Hippocampal formation (tissue), 2 donors: ENCODE measurements around the gene RUSC2.
A peak's percentile ranks its signal among the peaks of the same experiment; 100 is the strongest.
"Not testable (repeated sequence)": the region's sequence is repeated elsewhere in the genome, so short reads cannot be mapped to it uniquely, and the experiment has no call there.

Source experiments
- DNase-seq, 2 donors: peaks; one replicate each; lab custom pipeline; 2025; lab: John Stamatoyannopoulos, UW

RUSC2 gene

GRCh38 chr9:35489313-35490154 is at the start of gene RUSC2:
Gene RUSC2 (plus strand): TSS chr9:35490111. CDS start chr9:35546522, 56,411 bp downstream.
- peak; percentile 84 for DNase-seq

GRCh38 chr9:35446012-35446411 is 43.9 kb upstream of the RUSC2 start:
- DNase-seq = no peak

- DNase-seq = no peak
Measured at GRCh38 chr9:35448496-35448895, 41.4 kb upstream of the RUSC2 start.

- DNase-seq = no peak
Measured at GRCh38 chr9:35452481-35452880, 37.4 kb upstream of the RUSC2 start.

- DNase-seq = no peak
Measured at GRCh38 chr9:35453786-35454185, 36.1 kb upstream of the RUSC2 start.

GRCh38 chr9:35464141-35465025 is 25.5 kb upstream of the RUSC2 start:
- DNase-seq = no peak

GRCh38 chr9:35470340-35470739 is 19.6 kb upstream of the RUSC2 start:
- no peak for DNase-seq

- DNase-seq = no peak
Measured at GRCh38 chr9:35470894-35471293, 19.0 kb upstream of the RUSC2 start.

- no peak for DNase-seq
Measured at GRCh38 chr9:35476596-35476995, 13.3 kb upstream of the RUSC2 start.

GRCh38 chr9:35477211-35477855 is 12.6 kb upstream of the RUSC2 start:
- DNase-seq = peak; percentile 46 to 81

- DNase-seq = no peak
Measured at GRCh38 chr9:35478871-35479270, 11.0 kb upstream of the RUSC2 start.

- no peak for DNase-seq
Measured at GRCh38 chr9:35481347-35481975, 8.4 kb upstream of the RUSC2 start.

- no peak for DNase-seq
Measured at GRCh38 chr9:35482071-35482470, 7.8 kb upstream of the RUSC2 start.

- no peak for DNase-seq
Measured at GRCh38 chr9:35484406-35484805, 5.5 kb upstream of the RUSC2 start.

- DNase-seq = no peak
Measured at GRCh38 chr9:35487081-35487480, 2.8 kb upstream of the RUSC2 start.

GRCh38 chr9:35488021-35488420 is 1.9 kb upstream of the RUSC2 start:
- no peak for DNase-seq

- DNase-seq = no peak
Measured at GRCh38 chr9:35488566-35489312, 1.2 kb upstream of the RUSC2 start.

GRCh38 chr9:35490155-35490909 is 421 bp downstream of the RUSC2 start:
- peak in 1 of 2 donors; percentile 50 for DNase-seq

GRCh38 chr9:35490910-35491465 is 1.1 kb downstream of the RUSC2 start:
- no peak for DNase-seq

- DNase-seq = not testable (repeated sequence)
Measured at GRCh38 chr9:35493119-35493518, 3.2 kb downstream of the RUSC2 start.
